NCI-H1930 (cell line): Measurements from ENCODE around the gene PAK4.
A peak's percentile ranks its signal among the peaks of the same experiment; 100 is the strongest.
"Not testable (repeated sequence)": the region's sequence is repeated elsewhere in the genome, so short reads cannot be mapped to it uniquely, and the experiment has no call there.

Source experiments
- DNase-seq, 2 experiments: peaks; one replicate each; lab custom pipeline; 2025; lab: John Stamatoyannopoulos, UW

PAK4 gene

GRCh38 chr19:39125554-39126311 lies at the start of gene PAK4:
TSS of gene PAK4 (plus strand) at chr19:39125786. CDS start at chr19:39169554, 43,768 bp downstream.
- peak; percentile 98 for DNase-seq

- DNase-seq = no peak
Measured at GRCh38 chr19:39077323-39077722, 48.3 kb upstream of the PAK4 start.

GRCh38 chr19:39078436-39079200 lies 47.0 kb upstream of the PAK4 start:
- DNase-seq = no peak

GRCh38 chr19:39080431-39080830 lies 45.2 kb upstream of the PAK4 start:
- no peak for DNase-seq

- DNase-seq = no peak
Measured at GRCh38 chr19:39082167-39082566, 43.4 kb upstream of the PAK4 start.

GRCh38 chr19:39082745-39083598 lies 42.6 kb upstream of the PAK4 start:
- DNase-seq = no peak

GRCh38 chr19:39083599-39083982 lies 42.0 kb upstream of the PAK4 start:
- DNase-seq = no peak

GRCh38 chr19:39083983-39084731 lies 41.4 kb upstream of the PAK4 start, which contains the start of gene ACP7:
TSS of gene ACP7 (plus strand) at chr19:39084368. CDS start at chr19:39085270, 902 bp downstream.
- DNase-seq = no peak

- no peak for DNase-seq
Measured at GRCh38 chr19:39084732-39085080, 40.9 kb upstream of the PAK4 start.

GRCh38 chr19:39085392-39085791 lies 40.2 kb upstream of the PAK4 start:
- no peak for DNase-seq

- DNase-seq = no peak
Measured at GRCh38 chr19:39086386-39086785, 39.2 kb upstream of the PAK4 start.

- DNase-seq = no peak
Measured at GRCh38 chr19:39087907-39088686, 37.5 kb upstream of the PAK4 start.

- not testable (repeated sequence) for DNase-seq
Measured at GRCh38 chr19:39090016-39090415, 35.6 kb upstream of the PAK4 start.

- no peak for DNase-seq
Measured at GRCh38 chr19:39090881-39091280, 34.7 kb upstream of the PAK4 start.

- DNase-seq = not testable (repeated sequence)
Measured at GRCh38 chr19:39095799-39096540, 29.6 kb upstream of the PAK4 start.

- DNase-seq = no peak
Measured at GRCh38 chr19:39097299-39097698, 28.3 kb upstream of the PAK4 start.

GRCh38 chr19:39097721-39098120 lies 27.9 kb upstream of the PAK4 start:
- DNase-seq = no peak

- DNase-seq = no peak
Measured at GRCh38 chr19:39098365-39099269, 27.0 kb upstream of the PAK4 start.

- no peak for DNase-seq
Measured at GRCh38 chr19:39099341-39099740, 26.2 kb upstream of the PAK4 start.
